T-helper 17 cell (primary cell): Measurements from ENCODE around the gene TPX2. TPM values are rescaled to one million over a fixed set of nuclear protein-coding genes. Genes with fewer than 3 reads are reported as not detected.

Source experiments
- ATAC-seq: fragments of 150-1000 bp; cut with Tn5 transposase; 2 replicates; pipeline ENCODE4 v1.10.0; 2021; ENCODE audit warnings: mild to moderate bottlenecking, moderate library complexity
- DNase-seq, 3 donors: peaks; one replicate each; pipeline versions ENCODE4 v3.0.0 to v3.0.0-alpha.2; 2020 to 2021
- H3K9me3 ChIP-seq: one replicate; pipeline ENCODE4 v1.7.0; 2013; ENCODE audit warnings: low read length, mild to moderate bottlenecking; ENCODE audit not compliant: control insufficient read depth, poor library complexity, severe bottlenecking
- H3K27ac Mint-ChIP-seq: one replicate; pipeline ENCODE4 v1.8.0; 2022; ENCODE audit warnings: mild to moderate bottlenecking, moderate library complexity, mixed read lengths
- H3K27me3 Mint-ChIP-seq: one replicate; pipeline ENCODE4 v1.8.0; 2022; ENCODE audit warnings: mixed read lengths
- H3K36me3 Mint-ChIP-seq: one replicate; pipeline ENCODE4 v1.8.0; 2022; ENCODE audit warnings: low read depth, mixed read lengths
- H3K4me1 Mint-ChIP-seq: one replicate; pipeline ENCODE4 v1.8.0; 2022; ENCODE audit warnings: mild to moderate bottlenecking, mixed read lengths
- H3K4me3 Mint-ChIP-seq: one replicate; pipeline ENCODE4 v1.8.0; 2022; ENCODE audit warnings: mild to moderate bottlenecking, moderate library complexity, mixed read lengths
- total RNA-seq, 4 donors: library from RNA in 2 of 4; stranded (reverse) in 2 of 4; gene quantifications; one replicate each; pipeline ENCODE4 v1.2.3 and lab custom pipeline; 2022 to 2026

TPX2 gene
- total RNA-seq, 2 donors from 2014 or later, result 0.57 to 2.0 TPM

DNA sequence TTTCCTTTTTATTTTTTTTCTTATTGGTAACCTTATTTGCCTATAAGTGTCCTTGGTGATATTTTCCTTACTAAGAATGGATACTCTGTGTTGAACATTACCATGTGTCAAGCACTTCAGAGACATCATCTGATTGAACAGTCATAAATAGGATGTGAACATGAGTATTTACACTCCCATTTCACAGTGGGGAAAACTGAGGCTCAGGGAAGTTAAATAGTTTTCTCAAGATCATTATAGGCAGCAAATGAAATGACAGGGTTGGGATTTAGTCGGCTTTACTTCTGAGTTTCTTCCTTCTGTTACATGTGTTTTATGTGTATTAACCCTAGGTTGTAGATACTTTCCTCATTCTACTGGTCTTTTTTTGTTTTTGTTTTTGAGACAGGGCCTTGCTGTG, 35.3 kb downstream of the TPX2 start:
- no peak for DNase-seq
- peaks cover 8% of the 10 kb centered on the region for H3K4me1 Mint-ChIP-seq
- no peaks in the 10 kb centered on the region for H3K9me3 ChIP-seq
- no peak overlapping the region for H3K27ac Mint-ChIP-seq
- H3K36me3 Mint-ChIP-seq, result peaks cover under 1% of the 10 kb centered on the region
- no peak for ATAC-seq
- no peak overlapping the region for H3K4me3 Mint-ChIP-seq
- no peaks in the 10 kb centered on the region for H3K27me3 Mint-ChIP-seq

DNA sequence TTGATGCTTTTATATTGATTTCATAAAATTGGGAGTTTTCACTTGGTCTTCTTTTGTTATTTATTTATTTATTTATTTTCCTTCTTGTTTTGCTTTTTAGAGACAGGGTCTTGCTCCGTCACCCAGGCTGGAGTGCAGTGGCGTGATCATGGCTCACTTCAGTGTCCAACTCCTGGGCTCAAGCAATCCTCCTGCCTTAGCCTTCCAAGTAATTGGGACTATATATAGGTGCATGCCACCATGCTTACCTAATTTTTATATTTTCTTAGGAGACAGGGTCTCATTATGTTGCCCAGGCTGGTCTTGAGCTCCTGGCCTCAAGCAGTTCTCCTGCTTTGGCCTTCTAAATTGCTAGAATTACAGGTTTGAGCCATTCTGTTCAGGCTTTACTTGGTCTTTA, 41.7 kb downstream of the TPX2 start:
- DNase-seq, result no peak
- H3K9me3 ChIP-seq, result no peaks in the 10 kb centered on the region
- H3K36me3 Mint-ChIP-seq, result peaks cover 7% of the 10 kb centered on the region
- H3K27me3 Mint-ChIP-seq, result no peaks in the 10 kb centered on the region
- H3K27ac Mint-ChIP-seq, result no peak overlapping the region
- H3K4me1 Mint-ChIP-seq, result no peaks in the 10 kb centered on the region
- H3K4me3 Mint-ChIP-seq, result no peak overlapping the region
- ATAC-seq, result no peak

GRCh38 chr20:31781945-31782344, 42.9 kb downstream of the TPX2 start:
- DNase-seq (no peak), ATAC-seq (no peak)
- H3K27me3 Mint-ChIP-seq, result no peaks in the 10 kb centered on the region
- no peak overlapping the region for H3K4me3 Mint-ChIP-seq
- H3K27ac Mint-ChIP-seq, result no peak overlapping the region
- H3K9me3 ChIP-seq, result no peaks in the 10 kb centered on the region
- no peaks in the 10 kb centered on the region for H3K4me1 Mint-ChIP-seq
- peaks cover 7% of the 10 kb centered on the region for H3K36me3 Mint-ChIP-seq

GRCh38 chr20:31784354-31785044, 45.4 kb downstream of the TPX2 start:
- H3K27me3 Mint-ChIP-seq, result no peaks in the 10 kb centered on the region
- ATAC-seq, result no peak

DNA sequence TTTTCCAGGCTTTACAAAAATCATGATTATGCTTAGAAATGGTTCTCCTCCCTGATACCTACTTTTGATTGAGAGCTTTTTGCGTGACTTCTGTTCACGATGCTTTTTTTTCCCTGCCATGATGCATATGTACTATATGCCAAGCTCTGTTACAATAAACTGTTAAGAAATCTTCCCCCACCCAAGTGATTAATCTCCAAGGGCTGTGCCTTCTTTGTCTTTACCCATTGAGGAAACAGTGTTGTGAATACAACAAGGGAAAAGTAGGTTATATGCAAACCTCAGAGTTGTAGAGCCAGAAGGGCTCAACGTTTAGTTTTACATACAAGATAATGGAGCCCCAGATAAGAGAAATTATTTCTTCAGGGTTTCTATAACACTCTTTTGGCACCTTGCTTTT, 46.0 kb downstream of the TPX2 start:
- Mint-ChIP-seq H3K4me1 (no peaks in the 10 kb centered on the region), H3K36me3 (peaks cover 3% of the 10 kb centered on the region), H3K4me3 (no peak overlapping the region), H3K27me3 (no peaks in the 10 kb centered on the region), H3K27ac (no peak overlapping the region)
- H3K9me3 ChIP-seq, result no peaks in the 10 kb centered on the region
- DNase-seq (no peak), ATAC-seq (no peak)

More at GRCh38 chr20:31784354-31785044, 45.4 kb downstream of the TPX2 start:
- Mint-ChIP-seq H3K36me3 (peaks cover 5% of the 10 kb centered on the region), H3K4me1 (no peaks in the 10 kb centered on the region), H3K4me3 (no peak overlapping the region), H3K27ac (no peak overlapping the region)
- DNase-seq, result no peak
- no peaks in the 10 kb centered on the region for H3K9me3 ChIP-seq

GRCh38 chr20:31788578-31788977, 49.5 kb downstream of the TPX2 start:
- peaks cover 3% of the 10 kb centered on the region for H3K36me3 Mint-ChIP-seq

GRCh38 chr20:31790401-31790800, 51.3 kb downstream of the TPX2 start:
- Mint-ChIP-seq H3K4me3 (no peak overlapping the region), H3K36me3 (no peaks in the 10 kb centered on the region), H3K4me1 (no peaks in the 10 kb centered on the region), H3K27me3 (no peaks in the 10 kb centered on the region), H3K27ac (no peak overlapping the region)
- ATAC-seq, result no peak
- no peak for DNase-seq
- H3K9me3 ChIP-seq, result no peaks in the 10 kb centered on the region

More at GRCh38 chr20:31788578-31788977, 49.5 kb downstream of the TPX2 start:
- DNase-seq, result no peak
- no peaks in the 10 kb centered on the region for H3K9me3 ChIP-seq
- H3K4me1 Mint-ChIP-seq, result no peaks in the 10 kb centered on the region
- H3K4me3 Mint-ChIP-seq, result no peak overlapping the region
- H3K27me3 Mint-ChIP-seq, result no peaks in the 10 kb centered on the region
- no peak for ATAC-seq
- H3K27ac Mint-ChIP-seq, result no peak overlapping the region

DNA sequence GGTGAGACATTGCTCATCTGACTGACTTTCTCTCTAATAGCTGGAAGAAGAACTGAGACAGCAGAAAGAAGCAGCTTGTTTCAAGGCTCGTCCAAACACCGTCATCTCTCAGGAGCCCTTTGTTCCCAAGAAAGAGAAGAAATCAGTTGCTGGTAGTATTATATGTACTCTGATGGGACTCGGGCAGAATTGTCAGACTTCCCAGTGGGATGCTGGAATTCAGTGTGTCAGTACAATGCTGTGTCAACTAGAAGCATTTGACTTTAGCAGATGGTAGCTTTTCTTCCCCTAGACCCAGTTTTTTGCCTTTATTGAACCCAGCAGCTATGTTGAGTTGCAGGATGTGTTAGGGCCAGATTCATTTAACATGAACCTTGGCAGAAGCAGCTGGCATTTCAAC, 58.3 kb downstream of the TPX2 start:
- no peak overlapping the region for H3K4me3 Mint-ChIP-seq
- ATAC-seq, result no peak
- no peaks in the 10 kb centered on the region for H3K27me3 Mint-ChIP-seq
- H3K9me3 ChIP-seq, result no peaks in the 10 kb centered on the region
- peaks cover 2% of the 10 kb centered on the region for H3K36me3 Mint-ChIP-seq
- H3K27ac Mint-ChIP-seq, result no peak overlapping the region
- no peaks in the 10 kb centered on the region for H3K4me1 Mint-ChIP-seq
- DNase-seq, result no peak

GRCh38 chr20:31801508-31801907, 62.4 kb downstream of the TPX2 start:
- no peak for DNase-seq
- Mint-ChIP-seq H3K4me3 (no peak overlapping the region), H3K36me3 (peaks cover 2% of the 10 kb centered on the region), H3K4me1 (peaks cover 11% of the 10 kb centered on the region), H3K27ac (no peak overlapping the region), H3K27me3 (no peaks in the 10 kb centered on the region)
- no peaks in the 10 kb centered on the region for H3K9me3 ChIP-seq
- no peak for ATAC-seq

- no peak overlapping the region for H3K4me3 Mint-ChIP-seq
- peaks cover 2% of the 10 kb centered on the region for H3K36me3 Mint-ChIP-seq
- H3K9me3 ChIP-seq, result no peaks in the 10 kb centered on the region
- peaks cover 11% of the 10 kb centered on the region for H3K4me1 Mint-ChIP-seq
- DNase-seq, result no peak
- H3K27ac Mint-ChIP-seq, result peak overlapping the region; percentile 82
- no peaks in the 10 kb centered on the region for H3K27me3 Mint-ChIP-seq
- ATAC-seq, result no peak
Measured at GRCh38 chr20:31803552-31804291, 64.6 kb downstream of the TPX2 start.

DNA sequence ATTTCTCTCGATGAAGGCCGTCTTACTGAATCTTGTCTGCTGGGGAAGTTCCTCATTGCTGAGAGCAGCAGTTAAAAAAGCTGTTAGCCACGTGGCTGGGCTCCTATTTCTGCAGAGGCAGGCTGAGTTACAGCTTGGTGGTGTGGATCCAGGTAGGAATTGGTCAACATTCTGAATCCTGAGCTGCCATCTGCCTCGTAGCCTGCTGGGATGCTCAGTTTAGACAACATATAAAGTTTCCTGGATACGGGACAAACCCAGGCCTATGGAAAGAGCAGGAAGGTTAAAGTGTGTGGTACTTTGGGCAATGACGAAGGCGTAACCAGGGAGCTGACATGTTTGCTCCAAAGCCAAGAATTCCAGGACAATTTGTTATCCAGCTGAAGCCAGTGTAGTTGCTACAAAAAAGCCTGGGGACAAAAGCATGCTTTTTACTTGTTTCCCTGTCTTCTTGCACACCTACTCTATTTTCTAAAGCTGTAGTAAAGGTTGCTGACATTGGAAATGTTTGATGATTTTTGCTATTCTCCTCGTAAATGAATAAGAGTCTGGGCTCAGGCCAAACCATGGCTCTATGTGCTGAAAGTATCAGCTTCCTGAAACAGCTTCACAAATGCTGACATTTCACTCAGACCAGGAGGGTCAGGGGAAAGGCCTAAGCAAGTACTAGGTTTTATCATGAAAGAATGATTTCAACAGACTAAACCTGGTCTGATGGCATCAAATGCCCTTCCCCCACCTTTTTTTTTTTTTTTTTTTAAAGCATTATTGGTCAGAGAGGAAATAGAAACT, 67.7 kb downstream of the TPX2 start:
- Mint-ChIP-seq H3K27me3 (no peaks in the 10 kb centered on the region), H3K4me1 (peaks cover 11% of the 10 kb centered on the region), H3K4me3 (no peak overlapping the region), H3K36me3 (no peaks in the 10 kb centered on the region), H3K27ac (peak overlapping the region; percentile 34)
- no peaks in the 10 kb centered on the region for H3K9me3 ChIP-seq
- no peak for ATAC-seq
- no peak for DNase-seq

- DNase-seq, result no peak
- no peak overlapping the region for H3K4me3 Mint-ChIP-seq
- ATAC-seq, result no peak
- peaks cover 9% of the 10 kb centered on the region for H3K4me1 Mint-ChIP-seq
- H3K9me3 ChIP-seq, result no peaks in the 10 kb centered on the region
- peaks cover 6% of the 10 kb centered on the region for H3K27me3 Mint-ChIP-seq
- H3K36me3 Mint-ChIP-seq, result no peaks in the 10 kb centered on the region
- no peak overlapping the region for H3K27ac Mint-ChIP-seq
Measured at GRCh38 chr20:31808481-31808880, 69.4 kb downstream of the TPX2 start.

DNA sequence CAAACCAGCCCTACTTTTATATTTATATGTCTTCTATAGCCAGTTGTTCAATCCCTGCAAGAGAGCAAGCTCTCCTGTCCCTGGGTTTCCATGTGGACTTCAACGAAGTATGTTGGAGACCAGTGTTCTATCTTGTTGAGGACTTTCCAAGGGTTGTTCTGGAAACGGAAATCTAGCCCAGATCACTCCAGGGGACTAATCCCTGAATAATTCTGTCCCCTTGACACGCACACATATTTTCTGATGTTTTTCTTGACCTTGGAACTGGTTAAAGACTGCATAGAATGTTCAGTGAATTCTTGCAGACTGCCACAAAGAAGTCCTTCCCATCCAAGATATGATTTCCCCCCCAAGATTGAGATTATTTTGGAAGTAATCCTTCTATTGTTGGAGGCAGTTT, 70.6 kb downstream of the TPX2 start:
- H3K9me3 ChIP-seq, result no peaks in the 10 kb centered on the region
- no peaks in the 10 kb centered on the region for H3K4me1 Mint-ChIP-seq
- peaks cover 6% of the 10 kb centered on the region for H3K27me3 Mint-ChIP-seq
- no peak overlapping the region for H3K4me3 Mint-ChIP-seq
- ATAC-seq, result no peak
- no peaks in the 10 kb centered on the region for H3K36me3 Mint-ChIP-seq
- DNase-seq, result no peak
- no peak overlapping the region for H3K27ac Mint-ChIP-seq
